LNCaP clone FGC (cell line): ENCODE results near the gene ANKRD20A1.
"Not testable (repeated sequence)": the region's sequence is repeated elsewhere in the genome, so short reads cannot be mapped to it uniquely, and the experiment has no call there.

Source experiments
- DNase-seq: peaks from one replicate; pipeline ENCODE4 v3.0.0-alpha.2; 2011; ENCODE audit warnings: low read depth
- H3K4me3 ChIP-seq: 2 replicates; pipeline ENCODE4 v1.5.1; 2011; ENCODE audit warnings: mild to moderate bottlenecking, low read depth, low read length, control low read depth
- TF ChIP-seq, protein P1 (sequence below): IDR thresholded peaks from 2 replicates; pipeline ENCODE4 v1.5.1; 2012; ENCODE audit warnings: mild to moderate bottlenecking; ENCODE audit not compliant: control insufficient read depth, insufficient read depth; ENCODE audit errors: extremely low read depth

Gene ANKRD20A1

DNA sequence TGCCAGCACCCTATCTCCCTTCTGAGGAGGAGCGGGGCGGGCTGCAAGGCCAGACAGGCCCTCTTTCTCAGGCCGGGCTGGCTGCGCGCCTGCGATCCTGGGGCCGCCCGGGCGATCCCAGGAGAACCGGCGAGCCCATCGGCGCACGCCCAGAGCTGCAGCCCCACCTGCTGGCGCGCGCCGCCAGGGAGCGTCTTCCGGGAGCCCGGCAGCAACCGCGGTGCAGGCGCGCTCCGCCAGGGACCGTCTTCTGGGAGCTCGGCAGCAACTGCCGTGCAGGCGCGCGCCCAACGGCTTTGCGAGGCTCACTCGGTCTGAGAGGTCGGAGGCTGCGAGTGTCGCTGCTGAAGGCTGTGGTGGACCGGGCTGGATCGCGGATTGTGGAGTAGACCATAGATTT is at the start of gene ANKRD20A1:
TSS of gene ANKRD20A1 (plus strand) at position 61 of the 400 bp plus-strand sequence. CDS start 496 bp downstream, outside the sequence.
- peak; percentile 19 for DNase-seq
- TF ChIP-seq, protein P1, sequence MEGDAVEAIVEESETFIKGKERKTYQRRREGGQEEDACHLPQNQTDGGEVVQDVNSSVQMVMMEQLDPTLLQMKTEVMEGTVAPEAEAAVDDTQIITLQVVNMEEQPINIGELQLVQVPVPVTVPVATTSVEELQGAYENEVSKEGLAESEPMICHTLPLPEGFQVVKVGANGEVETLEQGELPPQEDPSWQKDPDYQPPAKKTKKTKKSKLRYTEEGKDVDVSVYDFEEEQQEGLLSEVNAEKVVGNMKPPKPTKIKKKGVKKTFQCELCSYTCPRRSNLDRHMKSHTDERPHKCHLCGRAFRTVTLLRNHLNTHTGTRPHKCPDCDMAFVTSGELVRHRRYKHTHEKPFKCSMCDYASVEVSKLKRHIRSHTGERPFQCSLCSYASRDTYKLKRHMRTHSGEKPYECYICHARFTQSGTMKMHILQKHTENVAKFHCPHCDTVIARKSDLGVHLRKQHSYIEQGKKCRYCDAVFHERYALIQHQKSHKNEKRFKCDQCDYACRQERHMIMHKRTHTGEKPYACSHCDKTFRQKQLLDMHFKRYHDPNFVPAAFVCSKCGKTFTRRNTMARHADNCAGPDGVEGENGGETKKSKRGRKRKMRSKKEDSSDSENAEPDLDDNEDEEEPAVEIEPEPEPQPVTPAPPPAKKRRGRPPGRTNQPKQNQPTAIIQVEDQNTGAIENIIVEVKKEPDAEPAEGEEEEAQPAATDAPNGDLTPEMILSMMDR: peak; percentile 58
- H3K4me3 ChIP-seq: not testable (repeated sequence)

DNA sequence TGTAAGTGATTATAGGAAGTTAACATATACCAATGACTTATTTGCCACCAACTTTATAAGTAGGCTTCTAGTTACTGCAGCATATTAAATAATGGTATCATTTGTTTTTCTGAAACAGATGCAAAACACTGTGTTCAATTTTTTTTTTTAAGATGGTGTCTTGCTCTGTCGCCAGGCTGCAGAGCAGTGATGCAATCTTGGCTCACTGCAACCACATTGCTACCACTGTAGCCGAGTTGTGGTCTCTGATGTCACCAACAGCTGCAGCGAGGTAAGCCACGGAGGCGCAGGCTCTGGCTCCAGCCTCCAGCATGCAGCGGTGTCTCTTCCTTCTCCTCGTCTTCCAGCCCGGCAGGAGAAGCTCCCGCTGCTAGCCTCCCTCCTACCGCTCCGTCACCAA is 26.6 kb upstream of the ANKRD20A1 start:
- H3K4me3 ChIP-seq, DNase-seq: not testable (repeated sequence)
